KMS-11 (cell line): ENCODE data around the gene RALGAPA2.

Experiments used
- H2AFZ ChIP-seq: fragments of 200-600 bp; sonication (generic); 2 replicates; pipeline ENCODE4 v1.6.1; 2016; ENCODE audit warnings: antibody characterized with exemption, mixed run types, low read depth
- H3K27ac ChIP-seq: fragments of 200-600 bp; sonication (generic); 2 replicates; pipeline ENCODE4 v1.6.1; 2016; ENCODE audit warnings: mild to moderate bottlenecking, mixed run types
- H3K27me3 ChIP-seq: fragments of 200-600 bp; sonication (generic); 2 replicates; pipeline ENCODE4 v1.6.1; 2017; ENCODE audit warnings: mild to moderate bottlenecking, low read depth, mixed run types, moderate library complexity; ENCODE audit not compliant: insufficient read depth
- H3K36me3 ChIP-seq: fragments of 200-600 bp; sonication (generic); 2 replicates; pipeline ENCODE4 v1.6.1; 2017; ENCODE audit warnings: mild to moderate bottlenecking, mixed run types; ENCODE audit not compliant: insufficient read depth
- H3K4me1 ChIP-seq: fragments of 200-600 bp; sonication (generic); 2 replicates; pipeline ENCODE4 v1.6.1; 2016; ENCODE audit warnings: mild to moderate bottlenecking, low read depth, mixed run types; ENCODE audit not compliant: poor library complexity, severe bottlenecking
- H3K4me2 ChIP-seq: fragments of 200-600 bp; sonication (generic); 2 replicates; pipeline ENCODE4 v1.7.0; 2016; ENCODE audit warnings: mild to moderate bottlenecking, mixed run types
- H3K4me3 ChIP-seq: fragments of 200-600 bp; sonication (generic); IDR thresholded peaks from 2 replicates; pipeline ENCODE4 v1.6.1; 2017; ENCODE audit warnings: low read depth, low read length, mixed read lengths; ENCODE audit not compliant: insufficient read depth
- H3K79me2 ChIP-seq: fragments of 200-600 bp; sonication (generic); 2 replicates; pipeline ENCODE4 v1.6.1; 2016; ENCODE audit warnings: low read depth, mixed run types; ENCODE audit not compliant: insufficient read depth
- H3K9ac ChIP-seq: fragments of 200-600 bp; sonication (generic); 2 replicates; pipeline ENCODE4 v1.6.1; 2016; ENCODE audit warnings: mild to moderate bottlenecking, mixed run types
- H4K20me1 ChIP-seq: fragments of 200-600 bp; sonication (generic); 2 replicates; pipeline ENCODE4 v1.6.1; 2016; ENCODE audit warnings: mild to moderate bottlenecking, mixed run types; ENCODE audit not compliant: insufficient read depth
- CTCF ChIP-seq: fragments of 200-600 bp; sonication (generic); conservative IDR thresholded peaks from 2 replicates; pipeline ENCODE4 v1.6.1; 2017; ENCODE audit warnings: low read depth, mild to moderate bottlenecking, antibody characterized with exemption, low read length, moderate library complexity, mixed read lengths

Gene RALGAPA2

GRCh38 chr20:20531283-20531682, 181.2 kb downstream of the RALGAPA2 start:
- TF ChIP-seq CTCF = no peak
- Histone ChIP-seq H3K4me3 (no peak overlapping the region), H3K27me3 (no peaks in the 10 kb centered on the region), H3K36me3 (no peaks in the 10 kb centered on the region), H3K27ac (no peak overlapping the region), H3K9ac (no peak overlapping the region), H3K79me2 (no peaks in the 10 kb centered on the region), H3K4me1 (no peaks in the 10 kb centered on the region), H4K20me1 (no peaks in the 10 kb centered on the region), H2AFZ (no peak overlapping the region), H3K4me2 (no peak overlapping the region)

- no peak overlapping the region for H3K9ac ChIP-seq
- H3K36me3 ChIP-seq = no peaks in the 10 kb centered on the region
- no peaks in the 10 kb centered on the region for H3K4me1 ChIP-seq
Observed at GRCh38 chr20:20530428-20531151, 181.9 kb downstream of the RALGAPA2 start.

GRCh38 chr20:20529597-20529996, 182.8 kb downstream of the RALGAPA2 start:
- no peak overlapping the region for H3K27ac ChIP-seq
- no peak overlapping the region for H3K4me3 ChIP-seq
- H2AFZ ChIP-seq = no peak overlapping the region
- TF ChIP-seq CTCF = no peak
- H4K20me1 ChIP-seq = no peaks in the 10 kb centered on the region
- H3K36me3 ChIP-seq = no peaks in the 10 kb centered on the region
- H3K27me3 ChIP-seq = no peaks in the 10 kb centered on the region
- no peak overlapping the region for H3K9ac ChIP-seq
- no peaks in the 10 kb centered on the region for H3K4me1 ChIP-seq
- no peaks in the 10 kb centered on the region for H3K79me2 ChIP-seq
- H3K4me2 ChIP-seq = no peak overlapping the region

More at GRCh38 chr20:20530428-20531151, 181.9 kb downstream of the RALGAPA2 start:
- no peaks in the 10 kb centered on the region for H4K20me1 ChIP-seq
- TF ChIP-seq CTCF = no peak
- no peak overlapping the region for H2AFZ ChIP-seq
- H3K79me2 ChIP-seq = no peaks in the 10 kb centered on the region
- no peak overlapping the region for H3K4me3 ChIP-seq
- H3K27me3 ChIP-seq = no peaks in the 10 kb centered on the region
- no peak overlapping the region for H3K27ac ChIP-seq
- H3K4me2 ChIP-seq = no peak overlapping the region

GRCh38 chr20:20528861-20529260, 183.6 kb downstream of the RALGAPA2 start:
- Histone ChIP-seq H3K4me2 (no peak overlapping the region), H3K27me3 (no peaks in the 10 kb centered on the region), H2AFZ (no peak overlapping the region), H3K36me3 (no peaks in the 10 kb centered on the region), H3K4me1 (no peaks in the 10 kb centered on the region), H3K27ac (no peak overlapping the region), H3K79me2 (no peaks in the 10 kb centered on the region), H3K4me3 (no peak overlapping the region), H3K9ac (no peak overlapping the region), H4K20me1 (no peaks in the 10 kb centered on the region)
- no peak for TF ChIP-seq CTCF
